GM18499 (cell line): ENCODE results near the gene SENP8.
"Not testable (repeated sequence)": the region's sequence is repeated elsewhere in the genome, so short reads cannot be mapped to it uniquely, and the experiment has no call there.

Source experiments
- ATAC-seq: cut with Tn5 transposase; IDR thresholded peaks from one replicate; pipeline ENCODE4 v1.9.1; 2021; ENCODE audit warnings: moderate number of reproducible peaks; ENCODE audit not compliant: insufficient read depth, unreplicated experiment

SENP8 gene

GRCh38 chr15:72154316-72154715 lies 36.1 kb downstream of the SENP8 start:
- ATAC-seq = no peak

- ATAC-seq = no peak
Measured at GRCh38 chr15:72155003-72155621, 36.9 kb downstream of the SENP8 start.

GRCh38 chr15:72155635-72156616 lies 37.7 kb downstream of the SENP8 start:
- no peak for ATAC-seq

GRCh38 chr15:72156928-72157327 lies 38.7 kb downstream of the SENP8 start:
- no peak for ATAC-seq

- ATAC-seq = no peak
Measured at GRCh38 chr15:72160696-72161245, 42.6 kb downstream of the SENP8 start.

GRCh38 chr15:72161361-72162132 lies 43.3 kb downstream of the SENP8 start:
- ATAC-seq = no peak

GRCh38 chr15:72162569-72162968 lies 44.4 kb downstream of the SENP8 start:
- no peak for ATAC-seq

GRCh38 chr15:72163719-72164118 lies 45.5 kb downstream of the SENP8 start:
- ATAC-seq = no peak

GRCh38 chr15:72166716-72167417 lies 48.7 kb downstream of the SENP8 start:
- ATAC-seq = no peak

- ATAC-seq = no peak
Measured at GRCh38 chr15:72167445-72167844, 49.2 kb downstream of the SENP8 start.

GRCh38 chr15:72168131-72168807 lies 50.1 kb downstream of the SENP8 start:
- ATAC-seq = no peak

GRCh38 chr15:72168808-72169190 lies 50.6 kb downstream of the SENP8 start:
- no peak for ATAC-seq

- ATAC-seq = no peak
Measured at GRCh38 chr15:72169236-72169920, 51.2 kb downstream of the SENP8 start.

- no peak for ATAC-seq
Measured at GRCh38 chr15:72169921-72170611, 51.9 kb downstream of the SENP8 start.

GRCh38 chr15:72170691-72171090 lies 52.5 kb downstream of the SENP8 start:
- ATAC-seq = no peak

GRCh38 chr15:72171978-72172377 lies 53.8 kb downstream of the SENP8 start:
- ATAC-seq = not testable (repeated sequence)

GRCh38 chr15:72172796-72173195 lies 54.6 kb downstream of the SENP8 start:
- no peak for ATAC-seq

GRCh38 chr15:72173401-72173800 lies 55.2 kb downstream of the SENP8 start:
- ATAC-seq = no peak
